Common myeloid progenitor, CD34-positive (primary cell): ENCODE data around the gene NRCAM.

ENCODE experiments used
- CTCF ChIA-PET: fragments of 350-600 bp; sonication (Branson Sonifier 250); formaldehyde crosslinking; loops from one replicate; lab custom pipeline; 2021; ENCODE audit warnings: antibody characterized with exemption; lab: Charles Lee
- POLR2A ChIA-PET: fragments of 350-600 bp; sonication (Branson Sonifier 250); formaldehyde crosslinking; loops from one replicate; lab custom pipeline; 2021; ENCODE audit warnings: antibody characterized with exemption; lab: Charles Lee
- DNase-seq, 3 donors: peaks; one replicate each; pipeline versions ENCODE4 v3.0.0 to v3.0.0-alpha.2; 2013
- H3K27ac ChIP-seq, 2 experiments: 1 replicate in 1 of 2; 2 replicates in 1 of 2; pipeline ENCODE4 v1.7.0; 2013; ENCODE audit warnings: inconsistent platforms in 2 of 2, low read length in 2 of 2, mild to moderate bottlenecking in 2 of 2, low read depth in 1 of 2, moderate library complexity in 1 of 2; ENCODE audit not compliant: severe bottlenecking in 2 of 2, insufficient read depth in 1 of 2, poor library complexity in 1 of 2
- H3K27me3 ChIP-seq, 5 experiments: replicated peaks in 2 of 5; 1 replicate in 3 of 5; 2 replicates in 2 of 5; pipeline versions ENCODE4 v1.6.1 to v1.7.0; 2013; ENCODE audit warnings: low read length in 4 of 5, mild to moderate bottlenecking in 2 of 5, moderate library complexity in 2 of 5, inconsistent platforms in 1 of 5; ENCODE audit not compliant: insufficient read depth in 5 of 5, control insufficient read depth in 4 of 5
- H3K36me3 ChIP-seq, 4 experiments: 1 replicate in 2 of 4; 2 replicates in 2 of 4; pipeline versions ENCODE4 v1.6.1 to v1.7.0; 2013; ENCODE audit warnings: low read length in 3 of 4, control low read depth in 1 of 4, mild to moderate bottlenecking in 1 of 4; ENCODE audit not compliant: control insufficient read depth in 4 of 4, insufficient read depth in 4 of 4
- H3K4me1 ChIP-seq, 4 experiments: 1 replicate in 3 of 4; 2 replicates in 1 of 4; pipeline versions ENCODE4 v1.6.1 to v1.7.1; 2013; ENCODE audit warnings: low read length in 3 of 4, mild to moderate bottlenecking in 3 of 4, control low read depth in 1 of 4, inconsistent platforms in 1 of 4, moderate library complexity in 1 of 4; ENCODE audit not compliant: control insufficient read depth in 4 of 4, insufficient read depth in 4 of 4; ENCODE audit errors: control extremely low read depth in 1 of 4
- H3K4me3 ChIP-seq, 7 experiments: 1 replicate in 4 of 7; 2 replicates in 3 of 7; pipeline versions ENCODE4 v1.5.1 to v1.7.0; 2013; ENCODE audit warnings: mild to moderate bottlenecking in 7 of 7, low read length in 6 of 7, moderate library complexity in 6 of 7, inconsistent platforms in 2 of 7, low read depth in 2 of 7, control low read depth in 1 of 7; ENCODE audit not compliant: insufficient read depth in 4 of 7, control insufficient read depth in 1 of 7; ENCODE audit errors: extremely low read depth in 1 of 7
- H3K9me3 ChIP-seq, 5 experiments: 1 replicate in 4 of 5; 2 replicates in 1 of 5; pipeline versions ENCODE4 v1.6.1 to v1.7.1; 2013; ENCODE audit warnings: low read length in 4 of 5, mild to moderate bottlenecking in 2 of 5, inconsistent platforms in 1 of 5, low read depth in 1 of 5, moderate library complexity in 1 of 5; ENCODE audit not compliant: control insufficient read depth in 4 of 5, insufficient read depth in 2 of 5; ENCODE audit errors: control extremely low read depth in 1 of 5
- WGBS: methylation state at CpG from one replicate; pipeline ENCODE4 v1.1.5; 2013; ENCODE audit not compliant: insufficient coverage; 5-methylcytosine and 5-hydroxymethylcytosine counted together

The NRCAM gene

GRCh38 chr7:108363659-108364058 is 92.6 kb downstream of the NRCAM start:
- DNase-seq: no peak
- Histone ChIP-seq H3K4me1 (peaks cover 0 to 4% (median 0%) of the 10 kb centered on the region in 4 experiments), H3K4me3 (no peak overlapping the region), H3K9me3 (peaks cover 0 to 5% (median 0%) of the 10 kb centered on the region in 5 experiments), H3K27me3 (peaks cover 0 to 7% (median 0%) of the 10 kb centered on the region in 5 experiments), H3K27ac (no peak overlapping the region), H3K36me3 (no peaks in the 10 kb centered on the region)
- ChIA-PET CTCF (no interaction called here), POLR2A (no interaction called here)

- ChIA-PET POLR2A (no interaction called here), CTCF (no interaction called here)
- no CpG with 5 or more reads among the region's 2 CpGs for WGBS
These were observed 96.0 kb downstream of the NRCAM start for GRCh38 chr7:108360058-108360800.

DNA sequence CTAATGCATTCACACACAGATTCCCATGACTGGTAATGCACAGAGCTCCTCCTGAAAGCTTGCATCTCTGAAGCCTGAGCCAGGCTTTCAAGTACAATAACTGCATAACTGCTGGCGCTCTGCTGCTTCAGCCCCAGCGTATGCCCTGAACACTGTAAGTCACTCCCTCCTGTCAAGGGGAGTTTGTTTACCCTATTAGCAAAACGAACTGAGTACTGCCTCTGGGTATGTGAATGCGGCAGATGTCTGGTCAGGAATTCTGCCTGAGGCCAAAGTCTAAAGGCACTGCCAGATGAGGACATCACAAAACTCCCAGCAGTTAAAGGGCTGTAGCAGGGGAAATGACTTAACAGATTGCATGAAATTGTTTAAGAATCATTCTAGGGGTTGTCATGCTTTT is 97.7 kb downstream of the NRCAM start:
- no peak for DNase-seq
- 95% methylated on average over 4 of the region's 4 CpGs for WGBS
- ChIA-PET POLR2A (no interaction called here), CTCF (interaction anchor here (1.4 kb wide), 1 partner anchor 11 kb away, joined by 3 read pairs; no protein-coding TSS in a partner anchor)
- H3K4me1 ChIP-seq: peaks cover 0 to 4% (median 0%) of the 10 kb centered on the region in 4 experiments
- peaks cover 0 to 3% (median 0%) of the 10 kb centered on the region in 5 experiments for H3K27me3 ChIP-seq
- peaks cover 0 to 5% (median 0%) of the 10 kb centered on the region in 5 experiments for H3K9me3 ChIP-seq
- no peak overlapping the region for H3K4me3 ChIP-seq
- no peak overlapping the region for H3K27ac ChIP-seq
- no peaks in the 10 kb centered on the region for H3K36me3 ChIP-seq

More at GRCh38 chr7:108360058-108360800, 96.0 kb downstream of the NRCAM start:
- Histone ChIP-seq H3K27me3 (peaks cover 0 to 3% (median 0%) of the 10 kb centered on the region in 5 experiments), H3K36me3 (no peaks in the 10 kb centered on the region), H3K4me3 (no peak overlapping the region), H3K4me1 (peaks cover 0 to 4% (median 0%) of the 10 kb centered on the region in 4 experiments), H3K27ac (no peak overlapping the region), H3K9me3 (peaks cover 0 to 5% (median 0%) of the 10 kb centered on the region in 5 experiments)
- peak in 2 of 3 donors; percentile 5 for DNase-seq

DNA sequence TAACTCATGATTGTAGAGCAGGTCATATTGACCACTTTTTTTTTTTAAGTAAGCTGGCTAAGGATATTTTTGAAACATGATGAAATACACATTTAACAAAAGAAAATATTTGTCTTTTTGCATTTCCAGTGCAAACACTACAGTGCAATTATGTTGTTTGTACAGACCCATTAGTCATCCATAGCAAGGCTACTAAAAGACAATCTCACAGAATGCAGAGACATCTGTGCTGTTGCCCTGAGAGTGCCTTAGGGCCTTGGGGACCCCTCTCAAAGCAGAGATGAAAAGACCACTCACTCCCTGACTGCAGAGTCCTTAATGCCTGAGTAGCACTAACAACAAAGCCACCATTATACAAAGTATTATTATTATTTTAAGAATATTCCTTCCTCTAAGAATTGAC is 104.5 kb downstream of the NRCAM start:
- DNase-seq: no peak
- POLR2A ChIA-PET: no interaction called here
- CTCF ChIA-PET: no interaction called here

DNA sequence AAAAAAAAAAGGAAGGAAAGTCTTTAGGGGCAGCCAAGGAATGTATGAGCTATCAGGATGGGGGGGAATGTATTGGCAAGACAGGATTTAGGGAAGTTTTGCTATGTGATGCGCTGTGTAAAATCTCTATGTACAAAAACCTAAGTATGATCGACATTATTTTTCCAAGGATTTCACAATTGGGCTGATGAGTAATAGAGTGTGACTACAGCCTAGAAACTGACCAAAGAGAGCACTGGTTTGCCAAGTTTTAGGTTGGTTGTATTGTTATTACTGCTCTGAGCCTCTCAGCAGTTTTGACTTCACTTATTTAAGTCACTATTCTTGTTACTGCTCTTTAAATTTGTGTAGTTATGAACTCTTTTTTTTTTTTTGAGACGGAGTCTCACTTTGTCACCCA is 107.3 kb downstream of the NRCAM start:
- CTCF ChIA-PET: no interaction called here
- H3K27ac ChIP-seq: no peak overlapping the region
- H3K4me1 ChIP-seq: no peaks in the 10 kb centered on the region
- POLR2A ChIA-PET: no interaction called here
- peaks cover 0 to 4% (median 4%) of the 10 kb centered on the region in 5 experiments for H3K27me3 ChIP-seq
- no peaks in the 10 kb centered on the region for H3K9me3 ChIP-seq
- no peaks in the 10 kb centered on the region for H3K36me3 ChIP-seq
- H3K4me3 ChIP-seq: no peak overlapping the region
- WGBS: 100% methylated on average over 1 of the region's 3 CpGs
- no peak for DNase-seq

More for the DNA sequence above, 104.5 kb downstream of the NRCAM start:
- no peaks in the 10 kb centered on the region for H3K36me3 ChIP-seq
- no peak overlapping the region for H3K4me3 ChIP-seq
- H3K27ac ChIP-seq: no peak overlapping the region
- H3K27me3 ChIP-seq: peaks cover 0 to 4% (median 4%) of the 10 kb centered on the region in 5 experiments
- no peaks in the 10 kb centered on the region for H3K9me3 ChIP-seq
- H3K4me1 ChIP-seq: no peaks in the 10 kb centered on the region

- Histone ChIP-seq H3K36me3 (no peaks in the 10 kb centered on the region), H3K27me3 (peaks cover 0 to 4% (median 4%) of the 10 kb centered on the region in 5 experiments), H3K4me3 (no peak overlapping the region), H3K27ac (no peak overlapping the region), H3K9me3 (peaks cover 0 to 3% (median 0%) of the 10 kb centered on the region in 5 experiments), H3K4me1 (no peaks in the 10 kb centered on the region)
- POLR2A ChIA-PET: no interaction called here
- DNase-seq: peak in 2 of 3 donors; percentile 3 to 6
- WGBS: 14% methylated on average over 1 of the region's 2 CpGs
- CTCF ChIA-PET: no interaction called here
These were observed 108.6 kb downstream of the NRCAM start for GRCh38 chr7:108347616-108348015.

- no peak for DNase-seq
- ChIA-PET CTCF (no interaction called here), POLR2A (no interaction called here)
- no peaks in the 10 kb centered on the region for H3K36me3 ChIP-seq
- WGBS: 79% methylated on average over 8 of the region's 9 CpGs
- H3K9me3 ChIP-seq: peaks cover 0 to 3% (median 0%) of the 10 kb centered on the region in 5 experiments
- H3K27ac ChIP-seq: no peak overlapping the region
- no peak overlapping the region for H3K4me3 ChIP-seq
- H3K27me3 ChIP-seq: peaks cover 0 to 4% (median 2%) of the 10 kb centered on the region in 5 experiments
- no peaks in the 10 kb centered on the region for H3K4me1 ChIP-seq
These were observed 110.4 kb downstream of the NRCAM start for GRCh38 chr7:108345710-108346336.
